HG03442 (cell line): ENCODE data around the gene HSD11B1.
A peak's percentile ranks its signal among the peaks of the same experiment; 100 is the strongest.

ENCODE experiments used
- ATAC-seq: cut with Tn5 transposase; IDR thresholded peaks from one replicate; pipeline ENCODE4 v1.9.1; 2021; ENCODE audit warnings: mild to moderate bottlenecking, moderate library complexity; ENCODE audit not compliant: unreplicated experiment

The HSD11B1 gene

GRCh38 chr1:209751627-209752231 lies 47.1 kb downstream of the HSD11B1 start:
- ATAC-seq = peak; percentile 52

GRCh38 chr1:209752890-209753289 lies 48.2 kb downstream of the HSD11B1 start:
- no peak for ATAC-seq

- no peak for ATAC-seq
Measured at GRCh38 chr1:209755256-209755655, 50.6 kb downstream of the HSD11B1 start.

- ATAC-seq = peak; percentile 74
Measured at GRCh38 chr1:209755926-209756614, 51.4 kb downstream of the HSD11B1 start, which contains the start of gene TRAF3IP3. TSS of gene TRAF3IP3 (plus strand) at chr1:209756053. CDS start at chr1:209760040, 3,987 bp downstream.

GRCh38 chr1:209756615-209757445 lies 52.2 kb downstream of the HSD11B1 start:
- ATAC-seq = peak; percentile 20

- ATAC-seq = no peak
Measured at GRCh38 chr1:209758400-209758799, 53.8 kb downstream of the HSD11B1 start.

GRCh38 chr1:209759829-209760359 lies 55.2 kb downstream of the HSD11B1 start:
- ATAC-seq = no peak

GRCh38 chr1:209761011-209761635 lies 56.5 kb downstream of the HSD11B1 start:
- no peak for ATAC-seq

GRCh38 chr1:209766051-209766450 lies 61.4 kb downstream of the HSD11B1 start:
- ATAC-seq = no peak

GRCh38 chr1:209767096-209767495 lies 62.5 kb downstream of the HSD11B1 start:
- no peak for ATAC-seq

GRCh38 chr1:209767706-209768105 lies 63.1 kb downstream of the HSD11B1 start:
- no peak for ATAC-seq

GRCh38 chr1:209768354-209768774 lies 63.7 kb downstream of the HSD11B1 start:
- peak; percentile 89 for ATAC-seq

- ATAC-seq = peak; percentile 75
Measured at GRCh38 chr1:209769171-209769904, 64.7 kb downstream of the HSD11B1 start.

- ATAC-seq = no peak
Measured at GRCh38 chr1:209769971-209770370, 65.3 kb downstream of the HSD11B1 start.

GRCh38 chr1:209770636-209771415 lies 66.2 kb downstream of the HSD11B1 start:
- ATAC-seq = no peak

GRCh38 chr1:209772126-209772525 lies 67.5 kb downstream of the HSD11B1 start:
- ATAC-seq = no peak

- peak; percentile 68 for ATAC-seq
Measured at GRCh38 chr1:209774592-209774991, 69.9 kb downstream of the HSD11B1 start.

GRCh38 chr1:209775678-209776077 lies 71.0 kb downstream of the HSD11B1 start:
- ATAC-seq = no peak

GRCh38 chr1:209777587-209777986 lies 72.9 kb downstream of the HSD11B1 start:
- no peak for ATAC-seq
